NCI-H1092 (cell line): Measurements from ENCODE around the gene ARID3A.

Experiments used
- DNase-seq: peaks from one replicate; lab custom pipeline; 2025; lab: John Stamatoyannopoulos, UW

ARID3A gene

GRCh38 chr19:963486-963951, 37.7 kb downstream of the ARID3A start:
- no peak for DNase-seq

DNA sequence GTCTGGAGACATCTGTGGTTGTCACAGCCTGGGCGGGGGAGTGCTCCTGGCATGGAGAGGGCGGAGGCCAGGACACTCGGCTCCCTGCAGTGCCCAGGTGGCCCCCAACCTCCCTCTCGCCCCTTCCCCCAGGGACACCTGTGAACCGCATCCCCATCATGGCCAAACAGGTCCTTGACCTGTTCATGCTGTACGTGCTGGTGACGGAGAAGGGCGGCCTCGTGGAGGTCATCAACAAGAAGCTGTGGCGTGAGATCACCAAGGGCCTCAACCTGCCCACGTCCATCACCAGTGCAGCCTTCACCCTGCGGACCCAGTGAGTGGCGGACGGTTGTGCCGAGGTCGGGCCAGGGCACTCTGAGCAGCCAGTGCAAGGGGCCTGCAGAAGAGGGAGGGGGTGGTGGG, 38.3 kb downstream of the ARID3A start:
- no peak for DNase-seq

DNA sequence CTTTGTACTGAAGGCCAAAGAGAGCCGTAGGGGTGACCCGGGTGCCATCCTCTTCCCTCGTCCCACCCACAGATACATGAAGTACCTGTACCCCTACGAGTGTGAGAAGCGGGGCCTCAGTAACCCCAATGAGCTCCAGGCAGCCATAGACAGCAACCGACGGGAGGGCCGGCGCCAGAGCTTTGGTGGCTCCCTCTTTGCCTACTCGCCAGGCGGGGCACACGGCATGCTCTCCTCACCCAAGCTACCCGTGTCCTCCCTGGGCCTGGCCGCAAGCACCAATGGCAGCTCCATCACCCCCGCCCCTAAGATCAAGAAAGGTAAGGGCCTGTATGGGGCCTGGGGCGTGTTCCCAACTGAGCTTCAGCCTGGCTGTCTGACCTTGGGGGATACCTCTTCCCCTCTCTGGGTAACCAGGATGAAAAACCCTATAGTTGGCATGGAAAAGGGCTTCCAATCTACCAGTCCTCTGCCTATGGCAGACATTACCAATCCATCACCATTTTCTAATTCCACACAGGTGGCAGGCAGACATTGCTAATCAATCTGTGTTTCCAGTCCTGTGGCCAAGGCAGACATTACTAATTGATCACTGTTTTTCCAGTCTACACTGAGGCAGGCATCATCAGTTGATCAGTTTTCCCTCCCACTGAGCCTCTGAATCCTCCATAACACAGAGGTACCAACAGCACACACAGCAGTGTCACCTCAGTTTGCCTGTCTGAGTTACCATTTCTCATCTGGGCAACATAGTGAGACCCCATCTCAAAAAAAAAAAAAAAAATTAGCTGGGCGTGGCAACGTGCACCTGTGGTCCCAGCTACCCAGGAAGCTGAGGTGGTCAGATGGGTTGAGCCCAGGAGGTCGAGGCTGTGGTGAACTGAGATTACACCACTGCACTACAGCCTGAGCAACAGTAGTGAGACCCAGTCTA, 39.2 kb downstream of the ARID3A start:
- DNase-seq, result no peak

GRCh38 chr19:966485-967088, 40.8 kb downstream of the ARID3A start:
- DNase-seq, result no peak

DNA sequence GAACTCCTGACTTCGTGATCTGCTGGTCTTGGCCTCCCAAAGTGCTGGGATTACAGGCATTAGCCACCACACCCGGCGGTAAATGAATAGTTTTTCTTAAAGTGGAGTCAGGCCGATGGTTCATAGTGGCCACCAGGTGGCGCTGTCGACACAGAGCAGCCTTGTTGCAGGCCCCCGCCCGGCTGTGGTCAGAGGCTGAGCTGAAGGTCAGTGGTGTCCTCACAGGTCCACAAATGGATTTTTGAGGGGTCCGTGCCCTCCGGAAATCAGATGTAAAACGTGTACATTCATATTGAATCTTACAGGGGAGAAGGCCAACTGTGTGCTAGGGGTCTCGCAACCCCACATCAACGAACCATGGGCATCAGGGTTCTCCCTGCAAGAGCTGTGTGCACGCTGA, 44.9 kb downstream of the ARID3A start:
- no peak for DNase-seq

GRCh38 chr19:971795-972194, 46.0 kb downstream of the ARID3A start:
- DNase-seq, result no peak

GRCh38 chr19:972281-972680, 46.4 kb downstream of the ARID3A start:
- no peak for DNase-seq

GRCh38 chr19:973726-974563, 48.1 kb downstream of the ARID3A start:
- DNase-seq, result no peak

DNA sequence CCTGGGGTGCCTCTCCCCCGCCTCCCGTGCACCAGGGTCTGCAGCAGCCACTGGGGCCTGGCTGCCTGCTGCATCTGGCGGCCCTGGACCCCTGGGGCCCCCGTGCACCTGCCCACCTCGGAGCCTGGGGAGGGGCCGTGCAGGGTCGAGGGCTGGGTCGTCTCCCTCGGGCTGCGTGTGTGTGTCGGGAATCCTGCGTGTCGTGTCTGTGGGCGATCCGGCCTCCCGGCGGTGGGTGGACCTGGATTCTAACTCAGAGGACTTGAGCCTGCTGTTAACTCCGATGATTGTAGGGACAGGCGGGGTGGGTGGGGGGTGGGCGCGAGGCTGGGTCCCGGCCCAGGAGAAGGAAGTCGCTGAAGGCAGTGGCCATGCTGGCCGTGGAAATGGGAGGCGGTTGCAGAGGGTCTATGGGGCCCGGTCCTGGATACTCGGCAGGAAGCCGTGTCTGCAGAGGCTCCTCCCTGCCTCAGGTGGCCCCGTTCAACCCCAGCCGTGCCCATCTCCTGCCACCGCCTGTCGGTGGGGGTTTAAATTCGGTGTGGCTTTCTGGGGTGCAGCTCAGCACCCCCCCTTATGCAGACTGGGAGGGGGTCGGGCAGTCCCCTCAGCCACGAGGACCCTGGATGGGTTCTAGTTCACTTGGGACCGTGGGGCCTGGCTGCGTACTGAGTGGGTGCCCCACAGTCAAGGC, 48.9 kb downstream of the ARID3A start:
- no peak for DNase-seq

- DNase-seq, result no peak
Observed at GRCh38 chr19:976476-976875, 50.6 kb downstream of the ARID3A start.

- DNase-seq, result no peak
Observed at GRCh38 chr19:977058-977464, 51.2 kb downstream of the ARID3A start.

GRCh38 chr19:979318-979741, 53.5 kb downstream of the ARID3A start:
- DNase-seq, result no peak

DNA sequence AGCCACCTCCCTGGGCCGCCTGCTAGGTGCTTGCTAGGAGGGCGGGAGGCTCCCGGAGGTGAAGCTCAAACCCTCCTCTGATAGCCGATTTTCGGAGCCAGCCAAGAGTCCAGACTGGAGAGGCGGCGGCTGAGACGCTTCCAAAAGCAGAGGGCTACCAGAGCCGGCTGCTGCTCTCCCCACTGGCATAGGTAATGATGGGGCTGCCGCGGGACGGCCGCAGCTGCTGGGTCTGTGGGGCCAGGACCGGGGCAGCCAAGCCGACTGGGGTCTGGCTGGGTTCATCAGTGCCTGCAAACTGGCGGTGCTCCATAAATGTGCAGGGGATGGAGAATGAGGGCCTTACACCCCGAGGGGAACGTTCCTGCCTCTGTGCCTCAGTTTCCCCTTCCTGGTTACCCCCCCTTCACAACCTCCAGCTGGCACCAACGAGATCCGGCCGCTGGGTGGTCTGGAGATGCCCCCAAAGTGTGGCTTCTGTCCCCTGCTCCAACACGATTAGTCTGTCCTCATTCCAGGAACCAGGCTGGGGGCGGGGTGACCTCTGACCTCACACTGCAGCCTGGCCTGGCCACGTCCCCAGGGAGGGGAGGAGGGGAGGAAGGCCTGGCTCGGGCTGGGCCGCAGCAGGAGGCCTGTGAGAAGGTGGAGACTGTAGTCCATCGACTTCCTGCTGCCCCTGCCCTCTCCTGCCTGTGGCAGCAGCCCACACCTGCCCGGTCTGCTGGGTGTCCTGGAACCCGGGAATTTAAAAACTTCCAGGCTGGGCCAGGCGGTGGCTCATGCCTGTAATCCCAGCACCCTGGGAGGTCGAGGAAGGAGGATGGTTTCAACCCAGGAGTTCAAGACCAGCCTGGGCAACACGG, 54.5 kb downstream of the ARID3A start:
- DNase-seq, result no peak

GRCh38 chr19:982567-983170, 56.8 kb downstream of the ARID3A start:
- peak; percentile 28 for DNase-seq

- DNase-seq, result peak; percentile 92
Observed at GRCh38 chr19:984165-984967, 58.5 kb downstream of the ARID3A start, which contains the start of gene WDR18. Gene WDR18, plus strand, starts transcription at chr19:984345. Its CDS starts 9 bp downstream, at chr19:984354.

GRCh38 chr19:986083-986482, 60.2 kb downstream of the ARID3A start:
- DNase-seq, result no peak

- no peak for DNase-seq
Observed at GRCh38 chr19:988081-988480, 62.2 kb downstream of the ARID3A start.

DNA sequence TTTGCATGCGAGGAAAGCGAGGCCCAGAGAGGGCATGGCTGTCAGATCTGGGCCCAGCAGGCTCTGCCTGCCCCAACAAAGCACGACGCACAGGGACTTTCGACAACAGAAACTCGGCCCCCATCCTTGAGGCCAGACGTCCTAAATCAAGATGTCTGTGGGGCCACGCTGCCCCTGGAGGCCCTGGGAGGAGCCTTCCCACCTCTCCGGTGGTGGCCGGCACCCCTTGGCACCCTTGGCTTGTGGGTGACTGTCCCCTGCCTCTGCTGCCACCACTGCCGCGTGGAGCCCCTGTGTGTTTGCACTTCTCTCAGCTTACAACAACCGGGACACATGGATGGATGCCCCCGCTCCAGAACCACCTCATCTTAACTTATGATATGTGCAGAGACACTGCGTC, 62.7 kb downstream of the ARID3A start:
- no peak for DNase-seq

GRCh38 chr19:989381-990081, 63.7 kb downstream of the ARID3A start:
- DNase-seq, result no peak
